ENCODE results near the gene LAMTOR2.
"Not testable (repeated sequence)": the region's sequence is repeated elsewhere in the genome, so short reads cannot be mapped to it uniquely, and the experiment has no call there.

Gene LAMTOR2

DNA sequence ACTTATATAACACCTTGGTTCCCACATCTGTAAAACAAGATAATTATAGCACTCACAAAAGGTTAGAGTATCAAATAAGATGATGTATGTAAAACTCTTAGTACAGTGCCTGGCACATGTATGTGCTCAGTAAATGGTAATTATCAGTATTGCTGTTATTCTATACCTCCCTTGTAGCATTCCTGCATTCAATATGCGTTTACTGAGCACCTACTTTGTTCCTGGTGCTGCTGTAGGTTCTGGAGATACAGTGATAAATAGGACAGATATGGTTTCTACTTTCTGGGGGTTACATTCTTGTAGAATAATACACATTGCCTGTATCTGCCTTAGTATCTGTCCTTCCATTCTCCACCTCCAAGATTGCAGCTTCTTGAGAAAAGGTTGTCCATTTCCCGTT lies 32.6 kb upstream of the LAMTOR2 start:
- Histone ChIP-seq H3K27ac (ENCODE audit: low read depth, low read length) (no peak overlapping the region), H3K4me1 (ENCODE audit: insufficient read depth, low read length) (peaks cover 8% of the 10 kb centered on the region), H3K27me3 (ENCODE audit: insufficient read depth, low read length) (peaks cover 10% of the 10 kb centered on the region; the same call in 1 of the 2 replicates), H3K4me3 (ENCODE audit: low read length) (no peak overlapping the region), H3K36me3 (ENCODE audit: insufficient read depth, low read length) (peaks cover 27% of the 10 kb centered on the region), H3K9ac (ENCODE audit: low read depth, low read length) (no peak overlapping the region), H3K9me3 (ENCODE audit: insufficient read depth, low read depth, low read length) (no peaks in the 10 kb centered on the region)
- WGBS, result 98% methylated on average over 2 of the region's 2 CpGs

GRCh38 chr1:156024801-156025200 lies 29.8 kb upstream of the LAMTOR2 start:
- Histone ChIP-seq H3K4me3 (ENCODE audit: low read length) (no peak overlapping the region), H3K36me3 (ENCODE audit: insufficient read depth, low read length) (peaks cover under 1% of the 10 kb centered on the region; the same call in 1 of the 2 replicates), H3K27ac (ENCODE audit: low read depth, low read length) (no peak overlapping the region), H3K27me3 (ENCODE audit: insufficient read depth, low read length) (peaks cover 10% of the 10 kb centered on the region; the same call in 1 of the 2 replicates), H3K4me1 (ENCODE audit: insufficient read depth, low read length) (peaks cover 7% of the 10 kb centered on the region), H3K9me3 (ENCODE audit: insufficient read depth, low read depth, low read length) (no peaks in the 10 kb centered on the region), H3K9ac (ENCODE audit: low read depth, low read length) (no peak overlapping the region)
- WGBS, result 95% methylated on average over 5 of the region's 5 CpGs

GRCh38 chr1:156025876-156026275 lies 28.7 kb upstream of the LAMTOR2 start:
- Histone ChIP-seq H3K27ac (ENCODE audit: low read depth, low read length) (no peak overlapping the region), H3K36me3 (ENCODE audit: insufficient read depth, low read length) (no peaks in the 10 kb centered on the region), H3K4me3 (ENCODE audit: low read length) (no peak overlapping the region), H3K9me3 (ENCODE audit: insufficient read depth, low read depth, low read length) (no peaks in the 10 kb centered on the region), H3K4me1 (ENCODE audit: insufficient read depth, low read length) (peaks cover 3% of the 10 kb centered on the region; the same call in 1 of the 2 replicates), H3K9ac (ENCODE audit: low read depth, low read length) (no peak overlapping the region), H3K27me3 (ENCODE audit: insufficient read depth, low read length) (peaks cover 10% of the 10 kb centered on the region; the same call in 1 of the 2 replicates)
- WGBS, result 21% methylated on average over 9 of the region's 9 CpGs

DNA sequence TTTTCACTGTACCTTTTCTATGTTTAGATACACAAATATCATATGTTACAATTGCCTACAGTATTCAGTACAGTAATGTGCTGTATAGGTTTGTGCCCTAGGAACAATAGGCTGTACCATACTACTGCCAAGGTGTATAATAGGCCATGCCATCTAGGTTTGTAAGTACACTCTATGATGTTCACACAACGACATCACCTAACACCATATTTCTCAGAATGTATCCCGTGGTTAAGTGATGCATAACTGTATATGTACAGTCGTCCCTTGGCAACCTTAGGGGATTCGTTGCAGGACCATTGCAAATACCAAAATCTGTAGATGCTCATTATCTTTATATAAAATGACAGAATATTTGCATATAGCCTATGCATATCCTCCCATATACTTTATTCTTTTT lies 28.0 kb upstream of the LAMTOR2 start:
- Histone ChIP-seq H3K9ac (ENCODE audit: low read depth, low read length) (no peak overlapping the region), H3K9me3 (ENCODE audit: insufficient read depth, low read depth, low read length) (no peaks in the 10 kb centered on the region), H3K27ac (ENCODE audit: low read depth, low read length) (no peak overlapping the region), H3K4me1 (ENCODE audit: insufficient read depth, low read length) (no peaks in the 10 kb centered on the region; the same call in 1 of the 2 replicates), H3K27me3 (ENCODE audit: insufficient read depth, low read length) (peaks cover 10% of the 10 kb centered on the region; the same call in 1 of the 2 replicates), H3K36me3 (ENCODE audit: insufficient read depth, low read length) (no peaks in the 10 kb centered on the region), H3K4me3 (ENCODE audit: low read length) (no peak overlapping the region)
- WGBS, result 97% methylated on average over 2 of the region's 4 CpGs

- Histone ChIP-seq H3K4me1 (ENCODE audit: insufficient read depth, low read length) (no peaks in the 10 kb centered on the region), H3K4me3 (ENCODE audit: low read length) (no peak overlapping the region), H3K27me3 (ENCODE audit: insufficient read depth, low read length) (no peaks in the 10 kb centered on the region), H3K9me3 (ENCODE audit: insufficient read depth, low read depth, low read length) (no peaks in the 10 kb centered on the region), H3K36me3 (ENCODE audit: insufficient read depth, low read length) (peaks cover 15% of the 10 kb centered on the region), H3K27ac (ENCODE audit: low read depth, low read length) (no peak overlapping the region), H3K9ac (ENCODE audit: low read depth, low read length) (no peak overlapping the region)
- 89% methylated on average over 6 of the region's 6 CpGs for WGBS
Measured at GRCh38 chr1:156033011-156033410, 21.6 kb upstream of the LAMTOR2 start.

GRCh38 chr1:156034991-156035390 lies 19.6 kb upstream of the LAMTOR2 start:
- WGBS, result 89% methylated on average over 3 of the region's 4 CpGs
- H3K9ac ChIP-seq (ENCODE audit: low read depth, low read length); H3K4me1 ChIP-seq (ENCODE audit: insufficient read depth, low read length); H3K27me3 ChIP-seq (ENCODE audit: insufficient read depth, low read length); H3K9me3 ChIP-seq (ENCODE audit: insufficient read depth, low read depth, low read length); H3K4me3 ChIP-seq (ENCODE audit: low read length); H3K27ac ChIP-seq (ENCODE audit: low read depth, low read length): not testable (repeated sequence)
- peaks cover 29% of the 10 kb centered on the region for H3K36me3 ChIP-seq (ENCODE audit: insufficient read depth, low read length)

DNA sequence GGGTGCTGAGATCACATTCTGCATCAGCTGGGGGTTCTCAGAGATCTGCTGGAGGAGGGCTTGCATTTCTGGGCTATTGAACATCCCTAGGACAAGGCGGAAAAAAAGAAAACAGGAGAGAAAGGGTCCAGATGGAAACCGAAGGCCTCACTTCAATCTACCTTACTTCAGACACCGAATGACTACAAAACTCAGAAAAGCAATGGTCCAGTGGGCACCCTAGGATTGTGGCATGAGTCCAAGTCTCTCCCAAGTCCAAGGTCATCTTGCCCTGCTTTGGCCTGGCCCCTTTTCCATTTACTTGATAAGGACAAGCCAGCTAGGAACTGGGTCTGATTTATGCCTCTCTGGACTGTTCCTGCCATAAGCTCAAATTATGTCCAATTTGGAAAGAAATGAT lies 11.8 kb upstream of the LAMTOR2 start:
- peaks cover 72% of the 10 kb centered on the region for H3K36me3 ChIP-seq (ENCODE audit: insufficient read depth, low read length)

DNA sequence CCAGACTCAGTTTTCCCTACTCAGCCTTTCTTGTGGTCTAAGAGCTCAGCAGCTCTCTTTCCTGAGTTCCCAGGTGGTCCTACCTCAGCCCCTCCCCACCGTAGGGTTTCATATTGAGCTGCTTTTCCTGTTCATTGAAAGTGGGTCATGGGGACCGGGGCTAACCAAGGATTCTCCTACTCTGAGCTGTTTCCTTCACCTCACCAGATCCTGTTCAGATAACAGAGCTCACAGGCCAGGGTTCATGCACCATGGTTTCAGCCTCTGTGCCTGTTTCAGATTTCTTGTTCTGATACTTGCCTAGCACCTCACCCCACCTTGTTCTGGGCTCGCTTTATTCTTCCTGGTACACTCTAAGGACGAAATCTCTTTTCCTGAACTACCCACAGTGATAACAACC lies 9.5 kb upstream of the LAMTOR2 start:
- 94% methylated on average over 4 of the region's 4 CpGs for WGBS

More for the DNA sequence above, 11.8 kb upstream of the LAMTOR2 start:
- no peaks in the 10 kb centered on the region for H3K9me3 ChIP-seq (ENCODE audit: insufficient read depth, low read depth, low read length)
- H3K4me1 ChIP-seq (ENCODE audit: insufficient read depth, low read length), result no peaks in the 10 kb centered on the region
- WGBS, result 92% methylated on average over 3 of the region's 3 CpGs
- H3K9ac ChIP-seq (ENCODE audit: low read depth, low read length), result no peak overlapping the region
- no peak overlapping the region for H3K27ac ChIP-seq (ENCODE audit: low read depth, low read length)
- H3K4me3 ChIP-seq (ENCODE audit: low read length), result no peak overlapping the region
- H3K27me3 ChIP-seq (ENCODE audit: insufficient read depth, low read length), result no peaks in the 10 kb centered on the region

DNA sequence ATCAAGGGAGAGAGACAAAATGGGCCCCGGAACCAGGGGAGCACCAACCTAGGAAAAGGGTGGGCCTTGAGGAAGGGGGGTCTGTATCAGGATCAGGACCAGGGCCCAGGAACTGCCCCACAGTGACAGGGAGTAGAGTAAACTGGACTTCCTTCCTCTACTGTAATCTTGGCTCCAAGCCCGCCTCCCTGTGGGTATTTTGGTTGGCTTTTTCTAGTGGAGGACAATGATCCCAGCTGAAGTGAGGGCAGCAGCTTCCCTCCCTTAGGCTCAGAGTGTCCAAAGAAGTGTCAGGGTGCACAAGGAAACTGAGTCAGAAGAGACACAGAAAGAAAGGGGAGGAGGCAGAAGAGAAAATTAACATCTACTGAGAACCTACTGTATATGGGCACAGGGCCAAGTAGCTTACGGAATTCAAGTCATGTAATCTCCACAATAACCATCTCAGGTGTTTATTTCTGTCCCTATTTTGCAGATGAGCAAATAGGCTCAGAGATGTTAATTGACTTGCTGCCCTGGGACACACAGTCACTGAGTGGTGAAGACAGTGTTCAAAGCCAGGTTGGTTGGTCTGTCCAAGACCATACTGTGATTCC lies 5.8 kb upstream of the LAMTOR2 start:
- Histone ChIP-seq H3K27me3 (ENCODE audit: insufficient read depth, low read length) (no peaks in the 10 kb centered on the region), H3K9ac (ENCODE audit: low read depth, low read length) (no peak overlapping the region), H3K4me1 (ENCODE audit: insufficient read depth, low read length) (no peaks in the 10 kb centered on the region), H3K9me3 (ENCODE audit: insufficient read depth, low read depth, low read length) (no peaks in the 10 kb centered on the region), H3K36me3 (ENCODE audit: insufficient read depth, low read length) (peaks cover 55% of the 10 kb centered on the region), H3K27ac (ENCODE audit: low read depth, low read length) (no peak overlapping the region), H3K4me3 (ENCODE audit: low read length) (no peak overlapping the region)
- 99% methylated on average over 3 of the region's 3 CpGs for WGBS

More for the DNA sequence above, 9.5 kb upstream of the LAMTOR2 start:
- H3K27ac ChIP-seq (ENCODE audit: low read depth, low read length), result no peak overlapping the region
- no peaks in the 10 kb centered on the region for H3K27me3 ChIP-seq (ENCODE audit: insufficient read depth, low read length)
- peaks cover 80% of the 10 kb centered on the region for H3K36me3 ChIP-seq (ENCODE audit: insufficient read depth, low read length)
- no peak overlapping the region for H3K9ac ChIP-seq (ENCODE audit: low read depth, low read length)
- H3K4me1 ChIP-seq (ENCODE audit: insufficient read depth, low read length), result no peaks in the 10 kb centered on the region
- no peaks in the 10 kb centered on the region for H3K9me3 ChIP-seq (ENCODE audit: insufficient read depth, low read depth, low read length)
- H3K4me3 ChIP-seq (ENCODE audit: low read length), result no peak overlapping the region

GRCh38 chr1:156050376-156050775 lies 4.2 kb upstream of the LAMTOR2 start:
- Histone ChIP-seq H3K27me3 (ENCODE audit: insufficient read depth, low read length) (no peaks in the 10 kb centered on the region), H3K27ac (ENCODE audit: low read depth, low read length) (no peak overlapping the region), H3K36me3 (ENCODE audit: insufficient read depth, low read length) (peaks cover 42% of the 10 kb centered on the region), H3K4me1 (ENCODE audit: insufficient read depth, low read length) (0 out of 2 replicates have a peak, but pooled peaks cover under 1% of the 10 kb centered on the region), H3K9ac (ENCODE audit: low read depth, low read length) (no peak overlapping the region), H3K9me3 (ENCODE audit: insufficient read depth, low read depth, low read length) (no peaks in the 10 kb centered on the region), H3K4me3 (ENCODE audit: low read length) (no peak overlapping the region)
- WGBS, result 91% methylated on average over 4 of the region's 4 CpGs

- peaks cover 4% of the 10 kb centered on the region; the same call in 1 of the 2 replicates for H3K4me1 ChIP-seq (ENCODE audit: insufficient read depth, low read length)
- no peaks in the 10 kb centered on the region for H3K9me3 ChIP-seq (ENCODE audit: insufficient read depth, low read depth, low read length)
- H3K27me3 ChIP-seq (ENCODE audit: insufficient read depth, low read length), result no peaks in the 10 kb centered on the region
- no peak overlapping the region for H3K4me3 ChIP-seq (ENCODE audit: low read length)
- H3K27ac ChIP-seq (ENCODE audit: low read depth, low read length), result no peak overlapping the region
- H3K36me3 ChIP-seq (ENCODE audit: insufficient read depth, low read length), result peaks cover 40% of the 10 kb centered on the region
- H3K9ac ChIP-seq (ENCODE audit: low read depth, low read length), result no peak overlapping the region
- WGBS, result 91% methylated on average over 6 of the region's 7 CpGs
Measured at GRCh38 chr1:156051011-156051725, 3.4 kb upstream of the LAMTOR2 start.
